Prostate gland (tissue), 2 donors: ENCODE measurements around the gene UTP3.

Source experiments
- CTCF ChIP-seq, 4 experiments: fragments of 200-600 bp in 2 of 4; fragments of 450-650 bp in 2 of 4; sonication (generic) in 2 of 4; IDR thresholded peaks; 1 replicate in 3 of 4; 2 replicates in 1 of 4; pipeline ENCODE4 v1.5.1; 2016 to 2019; ENCODE audit warnings: antibody characterized with exemption in 4 of 4, mild to moderate bottlenecking in 2 of 4, moderate library complexity in 2 of 4
- POLR2A ChIP-seq: fragments of 450-650 bp; IDR thresholded peaks from one replicate; pipeline ENCODE4 v1.6.1; 2016; ENCODE audit warnings: antibody characterized with exemption, mild to moderate bottlenecking
- POLR2AphosphoS5 ChIP-seq: sonication (generic); formaldehyde crosslinking; IDR thresholded peaks from one replicate; pipeline ENCODE4 v1.6.1; 2017; ENCODE audit warnings: antibody characterized with exemption

GRCh38 chr4:70674731-70675130 is 13.6 kb upstream of the UTP3 start:
- TF ChIP-seq CTCF (IDR thresholded peaks at IDR 0.05) (no peak), POLR2A (no peak), POLR2AphosphoS5 (no peak)
